GM12892 (cell line): ENCODE results near the gene ALDOC.

Experiments used
- POLR2A ChIP-seq: IDR thresholded peaks from 2 replicates; pipeline ENCODE4 v1.6.1; 2011; ENCODE audit warnings: low read depth, low read length, control low read depth
- POLR2AphosphoS5 ChIP-seq: IDR thresholded peaks from 2 replicates; pipeline ENCODE4 v1.6.1; 2011; ENCODE audit warnings: low read depth, low read length, control low read depth

DNA sequence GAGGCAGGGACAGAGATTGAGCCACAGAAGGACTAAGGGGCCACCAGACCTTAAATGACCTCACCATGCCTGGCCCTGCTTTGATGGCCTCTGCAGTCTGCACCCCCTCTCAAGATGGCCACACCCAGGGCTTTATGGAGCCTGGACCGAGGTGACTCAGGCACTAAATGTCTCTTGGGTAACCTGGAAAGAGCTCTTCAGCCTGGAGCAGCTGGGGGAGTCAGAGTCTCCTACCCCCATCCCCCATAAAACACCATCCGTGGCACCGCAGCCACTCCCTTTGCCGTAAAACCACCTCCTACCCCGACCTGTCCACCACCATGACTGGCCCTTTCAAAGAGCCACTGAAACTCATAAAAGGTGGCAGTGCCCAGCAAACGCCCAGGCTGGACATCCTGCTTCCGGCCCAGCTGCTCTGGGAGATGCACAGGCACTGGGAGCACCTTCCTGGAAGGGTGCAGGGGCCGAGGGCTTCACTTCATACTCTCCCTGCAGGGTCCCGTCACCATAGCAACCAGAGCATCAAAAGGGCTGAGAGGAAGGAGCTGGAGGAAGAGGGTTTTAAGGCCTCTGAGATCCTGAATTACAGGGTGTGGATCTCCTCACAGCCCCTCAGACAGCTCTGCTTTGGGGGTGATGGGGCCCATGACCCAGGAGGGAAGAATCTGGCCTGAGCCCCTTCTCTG lies 48.2 kb downstream of the ALDOC start:
- TF ChIP-seq POLR2A (no peak), POLR2AphosphoS5 (no peak)
